Measurements from ENCODE around the gene PRR22.

DNA sequence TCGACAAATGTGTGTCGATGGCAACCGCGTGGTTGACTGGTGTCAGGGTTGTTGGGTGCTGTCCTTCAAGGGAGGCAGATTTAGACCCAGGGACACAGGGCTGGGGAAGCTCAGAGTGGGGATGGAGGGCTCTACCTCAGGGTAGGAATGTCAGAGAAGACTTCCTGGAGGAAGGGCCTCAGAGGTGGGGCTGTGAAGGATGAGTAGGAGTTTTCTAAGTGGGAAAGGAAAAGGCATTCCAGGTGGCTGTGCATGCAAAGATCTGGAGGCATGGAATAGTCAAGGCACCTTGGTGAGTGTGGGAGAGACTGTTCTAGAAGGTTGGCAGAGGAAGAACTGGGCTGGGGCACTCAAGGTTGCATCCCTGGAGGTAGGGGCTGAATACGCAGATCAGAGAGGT is 22.4 kb upstream of the PRR22 start:
- TF ChIP-seq POLR2A (IDR thresholded peaks at IDR 0.05), result no peak
- TF ChIP-seq, protein P1, sequence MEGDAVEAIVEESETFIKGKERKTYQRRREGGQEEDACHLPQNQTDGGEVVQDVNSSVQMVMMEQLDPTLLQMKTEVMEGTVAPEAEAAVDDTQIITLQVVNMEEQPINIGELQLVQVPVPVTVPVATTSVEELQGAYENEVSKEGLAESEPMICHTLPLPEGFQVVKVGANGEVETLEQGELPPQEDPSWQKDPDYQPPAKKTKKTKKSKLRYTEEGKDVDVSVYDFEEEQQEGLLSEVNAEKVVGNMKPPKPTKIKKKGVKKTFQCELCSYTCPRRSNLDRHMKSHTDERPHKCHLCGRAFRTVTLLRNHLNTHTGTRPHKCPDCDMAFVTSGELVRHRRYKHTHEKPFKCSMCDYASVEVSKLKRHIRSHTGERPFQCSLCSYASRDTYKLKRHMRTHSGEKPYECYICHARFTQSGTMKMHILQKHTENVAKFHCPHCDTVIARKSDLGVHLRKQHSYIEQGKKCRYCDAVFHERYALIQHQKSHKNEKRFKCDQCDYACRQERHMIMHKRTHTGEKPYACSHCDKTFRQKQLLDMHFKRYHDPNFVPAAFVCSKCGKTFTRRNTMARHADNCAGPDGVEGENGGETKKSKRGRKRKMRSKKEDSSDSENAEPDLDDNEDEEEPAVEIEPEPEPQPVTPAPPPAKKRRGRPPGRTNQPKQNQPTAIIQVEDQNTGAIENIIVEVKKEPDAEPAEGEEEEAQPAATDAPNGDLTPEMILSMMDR (IDR thresholded peaks at IDR 0.05), result no peak

Data from uterus (tissue), 2 donors.